ENCODE results near the gene PER1. TPM values are rescaled to one million over a fixed set of nuclear protein-coding genes. Genes with fewer than 3 reads are reported as not detected.

Gene PER1
- total and polyA plus RNA-seq, 10 of the 15 experiments (the other 5 are each of a cell fraction or from before 2014, with no cell fraction given) = 0.02 to 25.1 (median 5.4) TPM

DNA sequence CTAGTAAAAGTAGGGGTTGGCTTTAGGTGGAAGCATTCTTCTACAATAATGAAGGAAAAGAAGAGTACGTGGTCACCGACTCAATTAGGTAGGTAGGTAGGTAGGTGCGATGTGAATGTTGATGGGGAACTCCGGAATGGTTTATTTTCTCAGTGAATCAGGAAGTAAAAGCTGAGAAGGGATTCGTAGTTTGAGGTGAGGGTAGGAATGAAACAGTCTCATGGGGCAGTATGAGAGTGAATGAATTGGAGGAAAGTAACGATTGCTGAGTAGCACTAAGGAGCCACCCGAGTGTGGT is 13.9 kb downstream of the PER1 start (continued):
- TF ChIP-seq MEF2B (IDR thresholded peaks at IDR 0.05; ENCODE audit: partially characterized antibody, poor library complexity, severe bottlenecking) (peak; percentile 78), MTA2 (IDR thresholded peaks at IDR 0.05; ENCODE audit: low read depth) (peak; percentile 78), SMAD1 (IDR thresholded peaks at IDR 0.05; ENCODE audit: low read depth, partially characterized antibody) (peak; percentile 60), EED (IDR thresholded peaks at IDR 0.05; ENCODE audit: low read depth) (no peak)
- TF ChIP-seq, protein P1, sequence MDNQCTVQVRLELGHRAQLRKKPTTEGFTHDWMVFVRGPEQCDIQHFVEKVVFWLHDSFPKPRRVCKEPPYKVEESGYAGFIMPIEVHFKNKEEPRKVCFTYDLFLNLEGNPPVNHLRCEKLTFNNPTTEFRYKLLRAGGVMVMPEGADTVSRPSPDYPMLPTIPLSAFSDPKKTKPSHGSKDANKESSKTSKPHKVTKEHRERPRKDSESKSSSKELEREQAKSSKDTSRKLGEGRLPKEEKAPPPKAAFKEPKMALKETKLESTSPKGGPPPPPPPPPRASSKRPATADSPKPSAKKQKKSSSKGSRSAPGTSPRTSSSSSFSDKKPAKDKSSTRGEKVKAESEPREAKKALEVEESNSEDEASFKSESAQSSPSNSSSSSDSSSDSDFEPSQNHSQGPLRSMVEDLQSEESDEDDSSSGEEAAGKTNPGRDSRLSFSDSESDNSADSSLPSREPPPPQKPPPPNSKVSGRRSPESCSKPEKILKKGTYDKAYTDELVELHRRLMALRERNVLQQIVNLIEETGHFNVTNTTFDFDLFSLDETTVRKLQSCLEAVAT (IDR thresholded peaks at IDR 0.05) = peak; percentile 41; the same call in 1 of the 2 replicates

DNA sequence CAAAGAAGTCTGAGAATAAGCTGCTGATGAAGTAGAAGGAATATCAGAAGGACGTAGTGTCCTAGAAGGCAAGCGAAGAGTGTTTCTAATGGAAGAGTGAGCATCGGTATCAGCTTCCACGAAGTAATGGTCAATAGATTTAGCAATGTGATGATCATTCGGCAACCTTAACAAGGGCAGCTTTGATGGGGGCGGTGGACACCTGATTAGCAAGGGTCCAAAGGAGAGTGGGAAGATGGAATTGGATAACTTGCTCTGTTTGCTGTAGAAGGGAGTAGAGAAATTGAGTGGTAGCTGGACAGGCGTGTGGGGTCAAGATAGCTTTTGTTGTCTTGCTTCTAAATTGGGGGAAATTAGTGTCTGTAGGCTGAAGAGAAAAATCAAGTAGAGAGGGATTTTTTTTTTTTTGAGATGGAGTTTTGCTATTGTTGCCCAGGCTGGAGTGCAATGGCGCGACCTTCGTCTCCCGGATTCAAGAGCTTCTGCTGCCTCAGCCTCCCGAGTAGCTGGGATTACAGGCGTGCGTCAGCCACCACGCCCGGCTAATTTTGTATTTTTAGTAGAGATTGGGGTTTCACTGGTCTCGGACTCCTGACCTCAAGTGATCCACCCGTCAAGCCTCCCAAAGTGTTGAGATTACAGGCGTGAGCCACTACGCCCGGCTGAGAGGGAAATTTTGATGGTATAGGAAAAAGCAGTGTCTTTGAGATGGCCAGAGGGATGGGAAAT is 14.4 kb downstream of the PER1 start:
- BruUV-seq (replicated peaks) = no TSS peak
- peak overlapping the region; percentile 79 for H3K9ac ChIP-seq (ENCODE audit: control insufficient read depth, insufficient read depth, low read length)
- H3K9me3 ChIP-seq (replicated peaks; ENCODE audit: control insufficient read depth, insufficient read depth, low read length) = no peaks in the 10 kb centered on the region
- ChIA-PET CTCF (interaction anchor here (0.8 to 5.4 kb wide), 24 partner anchors 9 to 205 kb away, joined by 3 to 40 read pairs (median 8); partner anchors contain the start of genes ALOXE3, AURKB, HES7 and PER1), SMC1A (ENCODE audit: uncharacterized antibody, unreplicated experiment) (interaction anchor here (0.8 to 4.4 kb wide), 19 partner anchors 11 to 163 kb away, joined by 3 to 42 read pairs (median 4); partner anchors contain the start of genes ALOXE3, HES7 and VAMP2), RAD21 (ENCODE audit: unreplicated experiment) (interaction anchor here (0.7 to 4.0 kb wide), 16 partner anchors 11 to 163 kb away, joined by 3 to 33 read pairs (median 5); partner anchors contain the start of genes AURKB, BORCS6, HES7 and PER1), POLR2A (interaction anchor here (0.6 to 5.0 kb wide), 14 partner anchors 11 to 110 kb away, joined by 3 to 37 read pairs (median 8); partner anchors contain the start of genes ALOXE3, CTC1 and HES7)
- H3K4me3 ChIP-seq = peak overlapping the region; percentile 69
- 32% methylated on average over 21 of the region's 21 CpGs for WGBS (ENCODE audit: insufficient coverage, insufficient replicate concordance, low lambda C conversion rate, missing lambda C conversion rate)
- TF ChIP-seq FOXK2 (IDR thresholded peaks at IDR 0.05) (no peak), KDM1A (IDR thresholded peaks at IDR 0.05; ENCODE audit: borderline replicate concordance) (no peak), PAX5 (IDR thresholded peaks at IDR 0.05; ENCODE audit: borderline replicate concordance, low read depth, low read length) (0 out of 2 replicates have a peak, but pooled peaks have one; percentile 23), TAF1 (IDR thresholded peaks at IDR 0.05; ENCODE audit: borderline replicate concordance, low read depth, low read length) (no peak), MXI1 (IDR thresholded peaks at IDR 0.05; ENCODE audit: low read depth, low read length) (0 out of 2 replicates have a peak, but pooled peaks have one; percentile 21), RUNX3 (IDR thresholded peaks at IDR 0.05; ENCODE audit: low read length) (0 out of 2 replicates have a peak, but pooled peaks have one; percentile 6)
- TF ChIP-seq, protein P2, sequence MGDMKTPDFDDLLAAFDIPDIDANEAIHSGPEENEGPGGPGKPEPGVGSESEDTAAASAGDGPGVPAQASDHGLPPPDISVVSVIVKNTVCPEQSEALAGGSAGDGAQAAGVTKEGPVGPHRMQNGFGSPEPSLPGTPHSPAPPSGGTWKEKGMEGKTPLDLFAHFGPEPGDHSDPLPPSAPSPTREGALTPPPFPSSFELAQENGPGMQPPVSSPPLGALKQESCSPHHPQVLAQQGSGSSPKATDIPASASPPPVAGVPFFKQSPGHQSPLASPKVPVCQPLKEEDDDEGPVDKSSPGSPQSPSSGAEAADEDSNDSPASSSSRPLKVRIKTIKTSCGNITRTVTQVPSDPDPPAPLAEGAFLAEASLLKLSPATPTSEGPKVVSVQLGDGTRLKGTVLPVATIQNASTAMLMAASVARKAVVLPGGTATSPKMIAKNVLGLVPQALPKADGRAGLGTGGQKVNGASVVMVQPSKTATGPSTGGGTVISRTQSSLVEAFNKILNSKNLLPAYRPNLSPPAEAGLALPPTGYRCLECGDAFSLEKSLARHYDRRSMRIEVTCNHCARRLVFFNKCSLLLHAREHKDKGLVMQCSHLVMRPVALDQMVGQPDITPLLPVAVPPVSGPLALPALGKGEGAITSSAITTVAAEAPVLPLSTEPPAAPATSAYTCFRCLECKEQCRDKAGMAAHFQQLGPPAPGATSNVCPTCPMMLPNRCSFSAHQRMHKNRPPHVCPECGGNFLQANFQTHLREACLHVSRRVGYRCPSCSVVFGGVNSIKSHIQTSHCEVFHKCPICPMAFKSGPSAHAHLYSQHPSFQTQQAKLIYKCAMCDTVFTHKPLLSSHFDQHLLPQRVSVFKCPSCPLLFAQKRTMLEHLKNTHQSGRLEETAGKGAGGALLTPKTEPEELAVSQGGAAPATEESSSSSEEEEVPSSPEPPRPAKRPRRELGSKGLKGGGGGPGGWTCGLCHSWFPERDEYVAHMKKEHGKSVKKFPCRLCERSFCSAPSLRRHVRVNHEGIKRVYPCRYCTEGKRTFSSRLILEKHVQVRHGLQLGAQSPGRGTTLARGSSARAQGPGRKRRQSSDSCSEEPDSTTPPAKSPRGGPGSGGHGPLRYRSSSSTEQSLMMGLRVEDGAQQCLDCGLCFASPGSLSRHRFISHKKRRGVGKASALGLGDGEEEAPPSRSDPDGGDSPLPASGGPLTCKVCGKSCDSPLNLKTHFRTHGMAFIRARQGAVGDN (IDR thresholded peaks at IDR 0.05) = no peak
- TF ChIP-seq, protein P3, sequence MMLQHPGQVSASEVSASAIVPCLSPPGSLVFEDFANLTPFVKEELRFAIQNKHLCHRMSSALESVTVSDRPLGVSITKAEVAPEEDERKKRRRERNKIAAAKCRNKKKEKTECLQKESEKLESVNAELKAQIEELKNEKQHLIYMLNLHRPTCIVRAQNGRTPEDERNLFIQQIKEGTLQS (IDR thresholded peaks at IDR 0.05; ENCODE audit: borderline replicate concordance, extremely low read depth, low read depth, low read length) = no peak
- H3K27ac ChIP-seq (ENCODE audit: control insufficient read depth, insufficient read depth) = peak overlapping the region; percentile 97
- H4K20me1 ChIP-seq (ENCODE audit: control insufficient read depth, insufficient read depth) = no peaks in the 10 kb centered on the region
- intact Hi-C loops (cut with micrococcal nuclease; ENCODE audit: unreplicated experiment) = loop anchor here (1.0 to 5.0 kb wide), 6 partner anchors 12 to 164 kb away; no protein-coding TSS in a partner anchor
- in situ Hi-C loops (cut with MboI) = no loop called here
- ATAC-seq (peak; percentile 6), FAIRE-seq (no peak), DNase-seq (ENCODE audit: low read depth, low spot score) (no peak)
- H3K27me3 ChIP-seq (replicated peaks in 1 of 2; ENCODE audit: control insufficient read depth in 2 of 2, insufficient read depth in 2 of 2, low read length in 1 of 2) = no peaks in the 10 kb centered on the region
- H3K79me2 ChIP-seq (ENCODE audit: control insufficient read depth, insufficient read depth, low read length) = no peaks in the 10 kb centered on the region
- H3K36me3 ChIP-seq (ENCODE audit: control insufficient read depth in 2 of 2, insufficient read depth in 2 of 2, low read length in 1 of 2) = peaks cover 3 to 8% of the 10 kb centered on the region in 2 experiments
- peaks cover 7% of the 10 kb centered on the region for H3K4me1 ChIP-seq (ENCODE audit: control insufficient read depth, insufficient read depth, low read length)
- H3K4me2 ChIP-seq (ENCODE audit: control insufficient read depth, insufficient read depth) = peak overlapping the region; percentile 88
- peak overlapping the region; percentile 91 for H2AFZ ChIP-seq (ENCODE audit: control insufficient read depth, low read depth, low read length)
